GM12875 (cell line): ENCODE measurements around the gene ELP4.

Experiments used
- H3K4me3 ChIP-seq: one replicate; pipeline ENCODE4 v1.5.1; 2011; ENCODE audit warnings: low read depth, low read length, control low read depth
- CTCF ChIP-seq: IDR thresholded peaks from 2 replicates; pipeline ENCODE4 v1.5.1; 2011; ENCODE audit warnings: low read depth, mild to moderate bottlenecking, control low read depth, inconsistent platforms, low read length, moderate library complexity, borderline replicate concordance; ENCODE audit not compliant: insufficient read depth

ELP4 gene

DNA sequence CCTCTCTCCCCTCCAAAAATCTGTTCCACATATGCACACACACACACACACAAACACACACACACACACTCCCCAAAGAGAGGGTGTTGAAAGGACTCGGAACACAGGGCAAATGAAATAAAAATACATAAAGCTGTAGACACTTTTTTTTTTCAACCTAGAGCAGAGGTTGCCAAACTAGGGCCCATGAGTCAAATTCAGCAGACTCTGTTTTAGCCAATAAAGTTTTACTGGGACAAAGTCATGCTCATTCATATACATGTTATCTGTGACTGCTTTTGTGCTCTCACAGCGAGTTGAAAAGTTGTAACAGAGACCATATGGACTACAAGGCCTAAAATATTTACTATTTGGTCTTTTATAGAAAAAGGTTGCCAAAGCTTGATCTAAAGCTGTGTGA is 9.0 kb upstream of the ELP4 start:
- no peak for TF ChIP-seq CTCF

DNA sequence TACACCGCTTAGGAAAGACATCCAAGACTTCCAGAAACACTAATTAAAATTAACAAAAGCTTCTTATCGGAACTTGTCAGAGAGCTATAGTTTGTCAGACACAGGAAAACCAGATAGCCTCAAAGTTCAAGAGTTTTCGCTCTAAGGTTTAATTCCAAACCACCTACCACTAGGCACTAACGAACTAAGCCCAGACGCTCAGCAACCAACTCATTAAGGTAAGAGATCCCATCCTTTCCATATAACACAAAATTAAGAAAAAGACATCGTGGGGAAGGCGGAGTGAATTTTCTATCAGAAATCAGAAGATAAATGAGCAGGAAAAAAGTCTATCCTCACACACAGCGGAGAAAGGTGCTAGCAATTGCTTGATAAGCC is 527 bp upstream of the ELP4 start:
- no peak for TF ChIP-seq CTCF
- peak overlapping the region; percentile 93 for H3K4me3 ChIP-seq

More for the DNA sequence above, 9.0 kb upstream of the ELP4 start:
- H3K4me3 ChIP-seq = no peak overlapping the region

GRCh38 chr11:31512117-31512516 is 2.5 kb downstream of the ELP4 start:
- H3K4me3 ChIP-seq = no peak overlapping the region
- no peak for TF ChIP-seq CTCF

- no peak overlapping the region for H3K4me3 ChIP-seq
- TF ChIP-seq CTCF = no peak
These were observed 12.1 kb downstream of the ELP4 start for GRCh38 chr11:31521497-31522150.

DNA sequence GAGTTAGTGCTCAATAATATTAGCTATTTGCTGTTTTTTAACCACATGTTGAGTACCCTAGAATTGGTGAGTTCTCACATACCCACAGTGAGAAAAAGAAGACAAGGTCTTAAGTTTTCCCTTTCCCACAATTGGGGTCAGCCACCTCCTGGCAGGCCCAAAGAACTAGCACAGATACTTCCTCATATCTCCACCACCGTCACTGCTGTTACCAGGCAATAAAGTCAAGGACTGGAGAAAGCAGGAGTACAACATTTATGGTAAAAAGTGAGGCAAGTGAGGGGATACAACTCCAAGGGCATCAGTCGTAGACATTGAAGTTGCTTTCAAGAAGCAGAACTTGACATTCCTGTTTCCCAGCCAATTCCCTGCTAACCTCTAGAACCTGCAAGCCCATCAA is 19.6 kb downstream of the ELP4 start:
- no peak overlapping the region for H3K4me3 ChIP-seq
- TF ChIP-seq CTCF = no peak

- H3K4me3 ChIP-seq = no peak overlapping the region
- TF ChIP-seq CTCF = no peak
These were observed 20.1 kb downstream of the ELP4 start for GRCh38 chr11:31529701-31530100.

GRCh38 chr11:31531293-31531692 is 21.7 kb downstream of the ELP4 start:
- H3K4me3 ChIP-seq = no peak overlapping the region
- no peak for TF ChIP-seq CTCF
